GM23338 (cell line): ENCODE measurements around the gene COL20A1. TPM values are rescaled to one million over a fixed set of nuclear protein-coding genes. Genes with fewer than 3 reads are reported as not detected.

Source experiments
- ATAC-seq: fragments of 200-7000 bp; cut with Tn5 transposase; 3 replicates; pipeline ENCODE4 v1.9.1; 2020
- DNase-seq: peaks from one replicate; pipeline ENCODE4 v3.0.0-alpha.2; 2015; ENCODE audit warnings: low spot score
- H2AFZ ChIP-seq: fragments of 200-600 bp; sonication (generic); 2 replicates; pipeline ENCODE4 v1.8.0; 2016; ENCODE audit warnings: antibody characterized with exemption, mild to moderate bottlenecking, moderate library complexity
- H3F3A ChIP-seq: fragments of 200-600 bp; sonication (generic); replicated peaks from 2 replicates; pipeline ENCODE4 v1.8.0; 2017; ENCODE audit warnings: antibody characterized with exemption, mixed run types, low read depth
- H3K27ac ChIP-seq: fragments of 200-600 bp; sonication (generic); 2 replicates; pipeline ENCODE4 v1.6.1; 2016; ENCODE audit warnings: low read depth
- H3K27me3 ChIP-seq: fragments of 200-600 bp; sonication (generic); 2 replicates; pipeline ENCODE4 v1.8.0; 2016; ENCODE audit warnings: mild to moderate bottlenecking, mixed run types, moderate library complexity; ENCODE audit not compliant: insufficient read depth
- H3K36me3 ChIP-seq: fragments of 200-600 bp; sonication (generic); 2 replicates; pipeline ENCODE4 v1.8.0; 2016; ENCODE audit warnings: mild to moderate bottlenecking; ENCODE audit not compliant: insufficient read depth
- H3K4me1 ChIP-seq: fragments of 200-600 bp; sonication (generic); 2 replicates; pipeline ENCODE4 v1.8.0; 2016; ENCODE audit warnings: mild to moderate bottlenecking, moderate library complexity; ENCODE audit not compliant: insufficient read depth
- H3K4me2 ChIP-seq: fragments of 200-600 bp; sonication (generic); 2 replicates; pipeline ENCODE4 v1.7.1; 2017; ENCODE audit warnings: mixed run types
- H3K4me3 ChIP-seq: fragments of 200-600 bp; sonication (generic); 2 replicates; pipeline ENCODE4 v1.6.1; 2016; ENCODE audit warnings: mixed run types
- H3K79me2 ChIP-seq: fragments of 200-600 bp; sonication (generic); replicated peaks from 2 replicates; pipeline ENCODE4 v1.8.0; 2017; ENCODE audit warnings: mild to moderate bottlenecking; ENCODE audit not compliant: insufficient read depth
- H3K9me2 ChIP-seq: fragments of 200-600 bp; sonication (generic); 2 replicates; pipeline ENCODE4 v1.8.0; 2017; ENCODE audit not compliant: insufficient read depth
- H4K20me1 ChIP-seq: fragments of 200-600 bp; sonication (generic); replicated peaks from 2 replicates; pipeline ENCODE4 v1.8.0; 2017; ENCODE audit warnings: mild to moderate bottlenecking; ENCODE audit not compliant: insufficient read depth
- H3K27ac Mint-ChIP-seq: 2 replicates; pipeline ENCODE4 v1.8.0; 2020; ENCODE audit warnings: inconsistent platforms, mild to moderate bottlenecking, moderate library complexity, mixed read lengths
- H3K27me3 Mint-ChIP-seq: 3 replicates; pipeline ENCODE4 v1.8.0; 2022; ENCODE audit warnings: low read depth, mild to moderate bottlenecking, moderate library complexity, mixed read lengths, inconsistent platforms; ENCODE audit not compliant: insufficient read depth, poor library complexity
- H3K36me3 Mint-ChIP-seq: 3 replicates; pipeline ENCODE4 v1.8.0; 2021; ENCODE audit warnings: low read depth, mild to moderate bottlenecking, inconsistent platforms, moderate library complexity, mixed read lengths
- H3K4me1 Mint-ChIP-seq: 3 replicates; pipeline ENCODE4 v1.8.0; 2020; ENCODE audit warnings: mild to moderate bottlenecking, inconsistent platforms, mixed read lengths
- H3K4me3 Mint-ChIP-seq: 3 replicates; pipeline ENCODE4 v1.8.0; 2021; ENCODE audit warnings: moderate library complexity, mild to moderate bottlenecking, inconsistent platforms, mixed read lengths
- H3K9me3 Mint-ChIP-seq: 3 replicates; pipeline ENCODE4 v1.8.0; 2020; ENCODE audit warnings: moderate library complexity, mild to moderate bottlenecking, inconsistent platforms, mixed read lengths
- CREB1 ChIP-seq: fragments of 250-450 bp; sonication (Bioruptor Pico); IDR thresholded peaks from 2 replicates; pipeline ENCODE4 v1.5.0; 2020; ENCODE audit warnings: low read depth, mild to moderate bottlenecking, moderate library complexity
- CTCF ChIP-seq, 2 experiments: fragments of 200-600 bp in 1 of 2; sonication (generic) in 1 of 2; conservative IDR thresholded peaks; 2 replicates each; pipeline versions ENCODE4 v1.5.1 to v1.6.1; 2016 to 2017; ENCODE audit warnings: antibody characterized with exemption in 2 of 2, low read depth in 2 of 2, mild to moderate bottlenecking in 2 of 2, moderate library complexity in 1 of 2
- EZH2phosphoT487 ChIP-seq: fragments of 200-600 bp; sonication (generic); IDR thresholded peaks from one replicate; pipeline ENCODE4 v1.8.1; 2018; ENCODE audit warnings: antibody characterized with exemption; ENCODE audit not compliant: unreplicated experiment
- JUNB ChIP-seq: IDR thresholded peaks from one replicate; pipeline ENCODE4 v1.6.1; 2016; ENCODE audit warnings: antibody characterized with exemption; ENCODE audit not compliant: unreplicated experiment
- POLR2AphosphoS5 ChIP-seq: IDR thresholded peaks from 2 replicates; pipeline ENCODE4 v1.6.1; 2016; ENCODE audit warnings: antibody characterized with exemption, low read depth
- STAT1 ChIP-seq: IDR thresholded peaks from one replicate; pipeline ENCODE4 v1.6.1; 2016; ENCODE audit warnings: antibody characterized with exemption; ENCODE audit not compliant: unreplicated experiment
- ZNF114 ChIP-seq: fragments of 250-450 bp; sonication (Bioruptor Pico); IDR thresholded peaks from 2 replicates; pipeline ENCODE4 v1.5.0; 2020; ENCODE audit warnings: mild to moderate bottlenecking, moderate library complexity
- ZNF331 ChIP-seq: fragments of 250-450 bp; sonication (Bioruptor Pico); IDR thresholded peaks from 2 replicates; pipeline ENCODE4 v1.5.0; 2020; ENCODE audit warnings: low read depth, mild to moderate bottlenecking, moderate library complexity
- polyA plus RNA-seq: library from polyadenylated mRNA; unstranded; fragments of >200 nt; fragmentation: Nextera tagmentation; extraction: Ambion mirVana; gene quantifications from 2 replicates; pipeline ENCODE4 v1.2.1, GENCODE V29; 2016
- total RNA-seq: library from RNA; depleted of rRNA; stranded (reverse); fragments of >200 nt; shearing (Covaris generic); gene quantifications from 2 replicates; pipeline ENCODE4 v1.2.3, GENCODE V29; 2014
- TF ChIP-seq, protein P1 (sequence below): IDR thresholded peaks from 2 replicates; pipeline ENCODE4 v1.6.1; 2016; ENCODE audit warnings: antibody characterized with exemption
- TF ChIP-seq, protein P2 (sequence below): IDR thresholded peaks from one replicate; pipeline ENCODE4 v1.6.1; 2018; ENCODE audit warnings: antibody characterized with exemption; ENCODE audit not compliant: unreplicated experiment

Gene COL20A1
- total and polyA plus RNA-seq, 2 experiments from 2014 or later: 0.28 to 0.79 TPM

GRCh38 chr20:63301671-63302070, 8.7 kb downstream of the COL20A1 start (continued):
- TF ChIP-seq, protein P1, sequence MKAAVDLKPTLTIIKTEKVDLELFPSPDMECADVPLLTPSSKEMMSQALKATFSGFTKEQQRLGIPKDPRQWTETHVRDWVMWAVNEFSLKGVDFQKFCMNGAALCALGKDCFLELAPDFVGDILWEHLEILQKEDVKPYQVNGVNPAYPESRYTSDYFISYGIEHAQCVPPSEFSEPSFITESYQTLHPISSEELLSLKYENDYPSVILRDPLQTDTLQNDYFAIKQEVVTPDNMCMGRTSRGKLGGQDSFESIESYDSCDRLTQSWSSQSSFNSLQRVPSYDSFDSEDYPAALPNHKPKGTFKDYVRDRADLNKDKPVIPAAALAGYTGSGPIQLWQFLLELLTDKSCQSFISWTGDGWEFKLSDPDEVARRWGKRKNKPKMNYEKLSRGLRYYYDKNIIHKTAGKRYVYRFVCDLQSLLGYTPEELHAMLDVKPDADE: no peak
- TF ChIP-seq ZNF114 (CRISPR knock-in tag) (no peak), CTCF (conservative IDR thresholded peaks at IDR 0.05; ENCODE audit: low read depth in 2 of 2) (no peak), POLR2AphosphoS5 (no peak), CREB1 (no peak), STAT1 (no peak), ZNF331 (CRISPR knock-in tag) (no peak), EZH2phosphoT487 (no peak)

DNA sequence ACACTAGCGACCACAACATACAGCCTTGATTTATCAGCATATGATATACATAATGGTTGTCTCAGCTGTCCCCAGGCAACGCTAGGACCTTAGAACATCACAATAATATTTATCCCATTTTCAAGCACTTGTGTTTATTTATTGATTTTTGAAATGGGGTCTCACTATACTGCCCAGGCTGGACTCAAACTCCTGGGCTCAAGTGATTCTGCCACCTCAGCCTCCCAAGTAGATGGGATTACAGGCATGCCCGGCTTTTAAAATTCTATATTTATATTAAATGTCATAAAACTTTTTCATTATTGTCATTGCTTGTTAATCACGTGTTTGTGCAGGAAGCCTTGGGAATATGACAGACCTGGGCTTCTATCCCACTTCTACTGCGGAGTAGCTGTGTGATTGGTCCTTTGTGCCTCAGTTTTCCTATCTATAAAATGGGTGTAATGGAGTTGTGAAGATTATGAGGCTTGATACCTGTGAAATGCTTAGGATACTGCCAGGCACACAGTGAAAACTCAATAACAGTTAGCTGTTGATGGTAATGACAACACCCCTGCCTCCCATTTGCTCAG, 10.2 kb downstream of the COL20A1 start:
- Mint-ChIP-seq H3K4me1 (no peaks in the 10 kb centered on the region), H3K27me3 (peaks cover 11% of the 10 kb centered on the region), H3K27ac (no peak overlapping the region), H3K4me3 (no peak overlapping the region), H3K9me3 (peaks cover 4% of the 10 kb centered on the region; the same call in 1 of the 3 replicates), H3K36me3 (no peaks in the 10 kb centered on the region)
- no peak for ATAC-seq
- Histone ChIP-seq H3F3A (no peaks in the 10 kb centered on the region), H3K4me2 (no peak overlapping the region), H3K4me1 (no peaks in the 10 kb centered on the region), H3K4me3 (no peak overlapping the region), H4K20me1 (no peaks in the 10 kb centered on the region), H3K79me2 (no peaks in the 10 kb centered on the region), H3K36me3 (no peaks in the 10 kb centered on the region), H2AFZ (no peak overlapping the region), H3K27ac (no peak overlapping the region), H3K9me2 (no peaks in the 10 kb centered on the region), H3K27me3 (no peaks in the 10 kb centered on the region)
- no peak for DNase-seq
- no peak for TF ChIP-seq JUNB
- no peak for TF ChIP-seq CTCF (conservative IDR thresholded peaks at IDR 0.05; ENCODE audit: low read depth in 2 of 2)
- TF ChIP-seq, protein P2, sequence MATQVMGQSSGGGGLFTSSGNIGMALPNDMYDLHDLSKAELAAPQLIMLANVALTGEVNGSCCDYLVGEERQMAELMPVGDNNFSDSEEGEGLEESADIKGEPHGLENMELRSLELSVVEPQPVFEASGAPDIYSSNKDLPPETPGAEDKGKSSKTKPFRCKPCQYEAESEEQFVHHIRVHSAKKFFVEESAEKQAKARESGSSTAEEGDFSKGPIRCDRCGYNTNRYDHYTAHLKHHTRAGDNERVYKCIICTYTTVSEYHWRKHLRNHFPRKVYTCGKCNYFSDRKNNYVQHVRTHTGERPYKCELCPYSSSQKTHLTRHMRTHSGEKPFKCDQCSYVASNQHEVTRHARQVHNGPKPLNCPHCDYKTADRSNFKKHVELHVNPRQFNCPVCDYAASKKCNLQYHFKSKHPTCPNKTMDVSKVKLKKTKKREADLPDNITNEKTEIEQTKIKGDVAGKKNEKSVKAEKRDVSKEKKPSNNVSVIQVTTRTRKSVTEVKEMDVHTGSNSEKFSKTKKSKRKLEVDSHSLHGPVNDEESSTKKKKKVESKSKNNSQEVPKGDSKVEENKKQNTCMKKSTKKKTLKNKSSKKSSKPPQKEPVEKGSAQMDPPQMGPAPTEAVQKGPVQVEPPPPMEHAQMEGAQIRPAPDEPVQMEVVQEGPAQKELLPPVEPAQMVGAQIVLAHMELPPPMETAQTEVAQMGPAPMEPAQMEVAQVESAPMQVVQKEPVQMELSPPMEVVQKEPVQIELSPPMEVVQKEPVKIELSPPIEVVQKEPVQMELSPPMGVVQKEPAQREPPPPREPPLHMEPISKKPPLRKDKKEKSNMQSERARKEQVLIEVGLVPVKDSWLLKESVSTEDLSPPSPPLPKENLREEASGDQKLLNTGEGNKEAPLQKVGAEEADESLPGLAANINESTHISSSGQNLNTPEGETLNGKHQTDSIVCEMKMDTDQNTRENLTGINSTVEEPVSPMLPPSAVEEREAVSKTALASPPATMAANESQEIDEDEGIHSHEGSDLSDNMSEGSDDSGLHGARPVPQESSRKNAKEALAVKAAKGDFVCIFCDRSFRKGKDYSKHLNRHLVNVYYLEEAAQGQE: no peak
- TF ChIP-seq ZNF114 (CRISPR knock-in tag): no peak
- TF ChIP-seq STAT1: no peak
